ENCODE results near the gene CLINT1.
A peak's percentile ranks its signal among the peaks of the same experiment; 100 is the strongest.
"Not testable (repeated sequence)": the region's sequence is repeated elsewhere in the genome, so short reads cannot be mapped to it uniquely, and the experiment has no call there.

Gene CLINT1

GRCh38 chr5:157890836-157891597, 32.1 kb upstream of the CLINT1 start:
- Histone ChIP-seq H3K14ac (ENCODE audit: low read length) (no peak overlapping the region), H2AK5ac (ENCODE audit: low read depth, low read length) (no peak overlapping the region), H4K8ac (ENCODE audit: low read depth, low read length) (no peak overlapping the region), H3K23ac (ENCODE audit: low read depth, low read length, poor library complexity) (no peak overlapping the region), H3K9ac (ENCODE audit: low read depth, low read length, poor library complexity) (no peak overlapping the region), H2BK12ac (ENCODE audit: low read length) (no peak overlapping the region), H4K91ac (ENCODE audit: low read depth, low read length, poor library complexity) (no peak overlapping the region), H3K36me3 (replicated peaks in 1 of 2; ENCODE audit: control insufficient read depth in 2 of 2, insufficient read depth in 2 of 2, low read length in 2 of 2) (no peaks in the 10 kb centered on the region), H3K4me2 (ENCODE audit: insufficient read depth, low read length, poor library complexity, severe bottlenecking) (no peak overlapping the region), H3K4me3 (ENCODE audit: low read length in 2 of 2) (no peak overlapping the region), H3K4me1 (ENCODE audit: control insufficient read depth in 2 of 2, insufficient read depth in 1 of 2, low read depth in 1 of 2, low read length in 2 of 2) (no peaks in the 10 kb centered on the region), H2BK5ac (ENCODE audit: low read length) (no peak overlapping the region), H2BK15ac (ENCODE audit: low read length) (no peak overlapping the region), H3K4ac (ENCODE audit: low read length) (no peak overlapping the region), H3K18ac (ENCODE audit: low read length) (no peak overlapping the region), H3K79me1 (ENCODE audit: low read depth, low read length) (no peaks in the 10 kb centered on the region), H2BK120ac (ENCODE audit: low read depth, low read length) (no peak overlapping the region), H3K9me3 (replicated peaks in 1 of 2; ENCODE audit: control insufficient read depth in 2 of 2, insufficient read depth in 1 of 2, low read depth in 1 of 2, low read length in 2 of 2) (no peaks in the 10 kb centered on the region), H3K27me3 (ENCODE audit: control insufficient read depth in 3 of 3, insufficient read depth in 3 of 3, low read depth in 1 of 3, low read length in 3 of 3) (no peaks in the 10 kb centered on the region), H3K27ac (replicated peaks; ENCODE audit: low read length) (no peak overlapping the region), H2AFZ (ENCODE audit: low read length) (peak overlapping the region; percentile 16)
- DNase-seq (ENCODE audit: low spot score), result no peak
- no CpG with 5 or more reads among the region's 2 CpGs for WGBS, 2 donors (ENCODE audit: extremely low coverage in 2 of 2, insufficient read length in 2 of 2, insufficient replicate concordance in 1 of 2)

GRCh38 chr5:157888814-157889532, 30.0 kb upstream of the CLINT1 start:
- Histone ChIP-seq H3K36me3 (replicated peaks in 1 of 2; ENCODE audit: control insufficient read depth in 2 of 2, insufficient read depth in 2 of 2, low read length in 2 of 2) (no peaks in the 10 kb centered on the region), H2BK5ac (ENCODE audit: low read length) (no peak overlapping the region), H2AK5ac (ENCODE audit: low read depth, low read length) (no peak overlapping the region), H3K4me3 (ENCODE audit: low read length in 2 of 2) (no peak overlapping the region), H3K27ac (replicated peaks; ENCODE audit: low read length) (no peak overlapping the region), H2BK12ac (ENCODE audit: low read length) (no peak overlapping the region), H3K27me3 (ENCODE audit: control insufficient read depth in 3 of 3, insufficient read depth in 3 of 3, low read depth in 1 of 3, low read length in 3 of 3) (no peaks in the 10 kb centered on the region), H2AFZ (ENCODE audit: low read length) (no peak overlapping the region), H3K4me1 (ENCODE audit: control insufficient read depth in 2 of 2, insufficient read depth in 1 of 2, low read depth in 1 of 2, low read length in 2 of 2) (no peaks in the 10 kb centered on the region), H3K79me1 (ENCODE audit: low read depth, low read length) (no peaks in the 10 kb centered on the region), H3K14ac (ENCODE audit: low read length) (no peak overlapping the region), H4K8ac (ENCODE audit: low read depth, low read length) (no peak overlapping the region), H2BK15ac (ENCODE audit: low read length) (no peak overlapping the region), H3K23ac (ENCODE audit: low read depth, low read length, poor library complexity) (no peak overlapping the region), H2BK120ac (ENCODE audit: low read depth, low read length) (no peak overlapping the region), H3K4ac (ENCODE audit: low read length) (no peak overlapping the region), H3K4me2 (ENCODE audit: insufficient read depth, low read length, poor library complexity, severe bottlenecking) (no peak overlapping the region), H3K9me3 (replicated peaks in 1 of 2; ENCODE audit: control insufficient read depth in 2 of 2, insufficient read depth in 1 of 2, low read depth in 1 of 2, low read length in 2 of 2) (no peaks in the 10 kb centered on the region), H4K91ac (ENCODE audit: low read depth, low read length, poor library complexity) (no peak overlapping the region), H3K9ac (ENCODE audit: low read depth, low read length, poor library complexity) (no peak overlapping the region), H3K18ac (ENCODE audit: low read length) (no peak overlapping the region)
- no peak for DNase-seq (ENCODE audit: low spot score)
- WGBS, 2 donors (ENCODE audit: extremely low coverage in 2 of 2, insufficient read length in 2 of 2, insufficient replicate concordance in 1 of 2), result no CpG with 5 or more reads among the region's 1 CpG

- no peak overlapping the region for H2BK5ac ChIP-seq (ENCODE audit: low read length)
- no peak overlapping the region for H4K8ac ChIP-seq (ENCODE audit: low read depth, low read length)
- no peak overlapping the region for H2AFZ ChIP-seq (ENCODE audit: low read length)
- no peak overlapping the region for H3K4me2 ChIP-seq (ENCODE audit: insufficient read depth, low read length, poor library complexity, severe bottlenecking)
- H3K27ac ChIP-seq (replicated peaks; ENCODE audit: low read length), result no peak overlapping the region
- H3K9ac ChIP-seq (ENCODE audit: low read depth, low read length, poor library complexity), result no peak overlapping the region
- H3K4me3 ChIP-seq (ENCODE audit: low read length in 2 of 2), result no peak overlapping the region
- no peaks in the 10 kb centered on the region for H3K9me3 ChIP-seq (replicated peaks in 1 of 2; ENCODE audit: control insufficient read depth in 2 of 2, insufficient read depth in 1 of 2, low read depth in 1 of 2, low read length in 2 of 2)
- no peak overlapping the region for H3K14ac ChIP-seq (ENCODE audit: low read length)
- no peak overlapping the region for H2AK5ac ChIP-seq (ENCODE audit: low read depth, low read length)
- no peak for DNase-seq (ENCODE audit: low spot score)
- H3K23ac ChIP-seq (ENCODE audit: low read depth, low read length, poor library complexity), result no peak overlapping the region
- H3K79me1 ChIP-seq (ENCODE audit: low read depth, low read length), result no peaks in the 10 kb centered on the region
- no CpG with 5 or more reads among the region's 27 CpGs for WGBS, 2 donors (ENCODE audit: extremely low coverage in 2 of 2, insufficient read length in 2 of 2, insufficient replicate concordance in 1 of 2)
- H3K27me3 ChIP-seq (ENCODE audit: control insufficient read depth in 3 of 3, insufficient read depth in 3 of 3, low read depth in 1 of 3, low read length in 3 of 3), result no peaks in the 10 kb centered on the region
- H3K18ac ChIP-seq (ENCODE audit: low read length), result no peak overlapping the region
- no peak overlapping the region for H2BK15ac ChIP-seq (ENCODE audit: low read length)
- no peak overlapping the region for H2BK120ac ChIP-seq (ENCODE audit: low read depth, low read length)
- no peaks in the 10 kb centered on the region for H3K36me3 ChIP-seq (replicated peaks in 1 of 2; ENCODE audit: control insufficient read depth in 2 of 2, insufficient read depth in 2 of 2, low read length in 2 of 2)
- H3K4me1 ChIP-seq (ENCODE audit: control insufficient read depth in 2 of 2, insufficient read depth in 1 of 2, low read depth in 1 of 2, low read length in 2 of 2), result no peaks in the 10 kb centered on the region
- H2BK12ac ChIP-seq (ENCODE audit: low read length), result no peak overlapping the region
- H4K91ac ChIP-seq (ENCODE audit: low read depth, low read length, poor library complexity), result no peak overlapping the region
- no peak overlapping the region for H3K4ac ChIP-seq (ENCODE audit: low read length)
These were observed 27.9 kb upstream of the CLINT1 start for GRCh38 chr5:157886796-157887380.

- H2AFZ ChIP-seq (ENCODE audit: low read length); H3K27me3 ChIP-seq (ENCODE audit: control insufficient read depth in 3 of 3, insufficient read depth in 3 of 3, low read depth in 1 of 3, low read length in 3 of 3); H2BK120ac ChIP-seq (ENCODE audit: low read depth, low read length); H3K27ac ChIP-seq (replicated peaks; ENCODE audit: low read length); H3K79me1 ChIP-seq (ENCODE audit: low read depth, low read length); H4K8ac ChIP-seq (ENCODE audit: low read depth, low read length); H2BK15ac ChIP-seq (ENCODE audit: low read length); H3K18ac ChIP-seq (ENCODE audit: low read length); H2AK5ac ChIP-seq (ENCODE audit: low read depth, low read length); H3K4ac ChIP-seq (ENCODE audit: low read length); H2BK5ac ChIP-seq (ENCODE audit: low read length); H3K23ac ChIP-seq (ENCODE audit: low read depth, low read length, poor library complexity); H4K91ac ChIP-seq (ENCODE audit: low read depth, low read length, poor library complexity); DNase-seq (ENCODE audit: low spot score); H3K9me3 ChIP-seq (replicated peaks in 1 of 2; ENCODE audit: control insufficient read depth in 2 of 2, insufficient read depth in 1 of 2, low read depth in 1 of 2, low read length in 2 of 2); H3K4me2 ChIP-seq (ENCODE audit: insufficient read depth, low read length, poor library complexity, severe bottlenecking); H2BK12ac ChIP-seq (ENCODE audit: low read length); H3K4me3 ChIP-seq (ENCODE audit: low read length in 2 of 2); H3K14ac ChIP-seq (ENCODE audit: low read length); H3K36me3 ChIP-seq (replicated peaks in 1 of 2; ENCODE audit: control insufficient read depth in 2 of 2, insufficient read depth in 2 of 2, low read length in 2 of 2); H3K9ac ChIP-seq (ENCODE audit: low read depth, low read length, poor library complexity); H3K4me1 ChIP-seq (ENCODE audit: control insufficient read depth in 2 of 2, insufficient read depth in 1 of 2, low read depth in 1 of 2, low read length in 2 of 2): not testable (repeated sequence)
- no CpG with 5 or more reads among the region's 1 CpG for WGBS, 2 donors (ENCODE audit: extremely low coverage in 2 of 2, insufficient read length in 2 of 2, insufficient replicate concordance in 1 of 2)
These were observed 26.1 kb upstream of the CLINT1 start for GRCh38 chr5:157885051-157885450.

Data from neuronal stem cell (in vitro differentiated cells).